ENCODE measurements around the gene PPP2R2B.

GRCh38 chr5:146622391-146622790, 256.2 kb downstream of the PPP2R2B start:
- TF ChIP-seq EP300 (IDR thresholded peaks at IDR 0.05; ENCODE audit: borderline replicate concordance) (no peak), NFIC (IDR thresholded peaks at IDR 0.05) (no peak), CREB1 (IDR thresholded peaks at IDR 0.05; ENCODE audit: low read depth) (no peak), ZBTB7A (IDR thresholded peaks at IDR 0.05; ENCODE audit: low read depth) (no peak), MAX (IDR thresholded peaks at IDR 0.05) (no peak), RAD21 (IDR thresholded peaks at IDR 0.05; ENCODE audit: low read depth) (no peak)
